ENCODE measurements around the gene MYO3B. TPM values are rescaled to one million over a fixed set of nuclear protein-coding genes. Genes with fewer than 3 reads are reported as not detected.

Gene MYO3B
- total and polyA plus RNA-seq, 11 donors, result 0.09 to 0.19 (median 0.10) TPM; not detected in 8

DNA sequence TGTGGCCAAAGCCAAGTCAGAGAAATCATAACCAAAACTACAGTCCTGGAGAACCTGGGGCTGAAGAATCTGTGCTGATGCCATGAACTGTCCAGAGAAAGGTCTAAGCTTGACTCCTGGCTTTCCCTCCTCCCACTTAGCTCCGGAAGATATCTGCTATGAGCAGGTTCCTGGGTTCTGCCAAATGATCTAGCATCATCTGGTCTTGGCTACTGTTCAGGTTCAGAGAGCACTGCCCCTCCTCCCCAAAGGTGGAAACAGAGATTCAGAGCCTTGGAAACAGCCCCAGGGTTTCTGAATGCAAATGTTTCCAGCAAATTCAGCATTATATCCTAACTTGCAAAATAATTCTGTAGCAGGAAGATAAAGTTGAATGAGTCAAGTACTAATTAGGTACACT is 317.9 kb downstream of the MYO3B start:
- 13 to 50% (median 27%) methylated on average over 1 of the region's 1 CpG for WGBS, 4 donors

DNA sequence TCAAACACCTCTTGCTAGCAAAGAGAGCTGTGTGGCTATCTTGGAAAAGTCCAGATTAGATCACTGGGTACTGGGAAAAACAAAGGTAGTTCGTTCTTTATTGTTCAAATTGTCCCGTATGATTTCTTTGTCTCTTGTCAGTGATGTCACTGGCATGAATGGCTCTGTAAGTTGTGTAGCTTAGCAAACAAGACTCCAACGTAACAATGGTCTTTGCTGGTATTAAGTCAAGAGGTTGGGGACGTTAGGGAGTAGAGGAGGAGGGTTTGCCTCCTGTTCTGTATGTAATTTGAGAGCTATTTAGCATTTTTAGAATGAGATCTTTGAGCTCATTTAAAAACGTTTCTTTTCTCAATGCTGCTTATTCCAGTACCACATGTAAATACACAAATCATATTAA is 320.7 kb downstream of the MYO3B start:
- H3K9me3 ChIP-seq, result no peaks in the 10 kb centered on the region
- intact Hi-C loops (cut with DNase I), result loop anchor here in 2 of 10 donors (10.0 kb wide), 1 partner anchor 216 kb away; the partner anchor contains the start of gene SP5 (in 2 of the 2)
- no peak for TF ChIP-seq POLR2A (IDR thresholded peaks at IDR 0.05)
- TF ChIP-seq, protein P1, sequence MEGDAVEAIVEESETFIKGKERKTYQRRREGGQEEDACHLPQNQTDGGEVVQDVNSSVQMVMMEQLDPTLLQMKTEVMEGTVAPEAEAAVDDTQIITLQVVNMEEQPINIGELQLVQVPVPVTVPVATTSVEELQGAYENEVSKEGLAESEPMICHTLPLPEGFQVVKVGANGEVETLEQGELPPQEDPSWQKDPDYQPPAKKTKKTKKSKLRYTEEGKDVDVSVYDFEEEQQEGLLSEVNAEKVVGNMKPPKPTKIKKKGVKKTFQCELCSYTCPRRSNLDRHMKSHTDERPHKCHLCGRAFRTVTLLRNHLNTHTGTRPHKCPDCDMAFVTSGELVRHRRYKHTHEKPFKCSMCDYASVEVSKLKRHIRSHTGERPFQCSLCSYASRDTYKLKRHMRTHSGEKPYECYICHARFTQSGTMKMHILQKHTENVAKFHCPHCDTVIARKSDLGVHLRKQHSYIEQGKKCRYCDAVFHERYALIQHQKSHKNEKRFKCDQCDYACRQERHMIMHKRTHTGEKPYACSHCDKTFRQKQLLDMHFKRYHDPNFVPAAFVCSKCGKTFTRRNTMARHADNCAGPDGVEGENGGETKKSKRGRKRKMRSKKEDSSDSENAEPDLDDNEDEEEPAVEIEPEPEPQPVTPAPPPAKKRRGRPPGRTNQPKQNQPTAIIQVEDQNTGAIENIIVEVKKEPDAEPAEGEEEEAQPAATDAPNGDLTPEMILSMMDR (IDR thresholded peaks at IDR 0.05), result no peak
- no peaks in the 10 kb centered on the region for H3K36me3 ChIP-seq
- H3K27ac ChIP-seq, result no peak overlapping the region
- 45 to 49% (median 46%) methylated on average over 5 of the region's 5 CpGs for WGBS, 4 donors
- H3K4me3 ChIP-seq, result no peak overlapping the region
- no peak for DNase-seq
- H3K4me1 ChIP-seq, result peaks cover 0 to 16% (median 6%) of the 10 kb centered on the region in 12 donors
- ATAC-seq, result no peak
- peaks cover 0 to 10% (median 0%) of the 10 kb centered on the region in 9 donors for H3K27me3 ChIP-seq

More for the DNA sequence above, 317.9 kb downstream of the MYO3B start:
- Histone ChIP-seq H3K9me3 (no peaks in the 10 kb centered on the region), H3K36me3 (no peaks in the 10 kb centered on the region), H3K4me3 (no peak overlapping the region), H3K27ac (no peak overlapping the region), H3K27me3 (peaks cover 0 to 10% (median 0%) of the 10 kb centered on the region in 9 donors), H3K4me1 (peaks cover 0 to 6% (median under 1%) of the 10 kb centered on the region in 12 donors)
- DNase-seq, result no peak
- no peak for TF ChIP-seq POLR2A (IDR thresholded peaks at IDR 0.05)
- TF ChIP-seq, protein P1 (IDR thresholded peaks at IDR 0.05), result no peak
- no peak for ATAC-seq
- intact Hi-C loops (cut with DNase I), result loop anchor here in 2 of 10 donors (10.0 kb wide), 1 partner anchor 219 kb away; the partner anchor contains the start of gene SP5 (in 2 of the 2)

DNA sequence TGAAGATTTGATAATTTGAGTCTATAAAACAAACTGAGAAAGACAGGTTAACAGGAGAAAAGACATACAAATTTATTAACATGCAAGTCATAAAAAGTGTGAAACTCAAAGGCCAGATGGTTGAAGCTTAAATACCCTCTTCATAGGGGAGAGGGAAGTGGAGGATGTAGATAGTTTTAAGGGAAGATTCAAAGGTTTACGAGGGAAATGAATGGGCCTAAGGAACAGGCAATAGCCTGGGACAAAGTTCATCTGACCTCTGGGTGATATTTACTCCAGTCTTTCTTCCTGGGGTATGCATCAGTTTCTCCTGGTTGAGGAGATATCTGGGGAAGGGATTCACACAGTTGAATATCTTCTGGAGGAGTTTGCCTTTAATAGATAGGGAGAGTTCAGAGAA is 322.2 kb downstream of the MYO3B start:
- no peak for ATAC-seq
- 37 to 95% (median 85%) methylated on average over 1 of the region's 1 CpG for WGBS, 4 donors
- peaks cover 0 to 6% (median 0%) of the 10 kb centered on the region in 9 donors for H3K27me3 ChIP-seq
- TF ChIP-seq, protein P1 (IDR thresholded peaks at IDR 0.05), result no peak
- no peak for TF ChIP-seq POLR2A (IDR thresholded peaks at IDR 0.05)
- no peak overlapping the region for H3K4me3 ChIP-seq
- H3K9me3 ChIP-seq, result no peaks in the 10 kb centered on the region
- intact Hi-C loops (cut with DNase I), result loop anchor here in 2 of 10 donors (10.0 kb wide), 1 partner anchor 215 kb away; the partner anchor contains the start of gene SP5 (in 2 of the 2)
- DNase-seq, result no peak
- H3K36me3 ChIP-seq, result no peaks in the 10 kb centered on the region
- H3K27ac ChIP-seq, result no peak overlapping the region
- peaks cover 0 to 30% (median 10%) of the 10 kb centered on the region in 12 donors for H3K4me1 ChIP-seq

DNA sequence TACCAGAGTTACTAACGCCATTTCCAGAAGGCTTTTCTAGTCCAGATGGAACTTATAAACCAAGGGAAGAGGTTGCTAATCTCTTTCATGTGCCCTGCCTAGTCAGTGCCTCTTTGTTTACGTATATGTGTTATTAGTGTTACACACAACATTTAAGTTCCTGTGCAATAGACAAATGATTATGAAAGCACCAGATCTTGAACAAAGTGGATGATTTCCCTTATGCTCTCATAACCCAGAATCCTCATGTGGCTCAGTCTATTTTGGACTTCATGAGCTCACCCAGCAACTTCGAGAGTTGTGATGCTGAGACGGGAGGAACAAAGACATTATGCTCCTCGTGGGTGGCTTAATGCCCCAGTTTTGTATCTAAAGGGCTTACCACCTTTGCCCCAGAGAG is 322.8 kb downstream of the MYO3B start:
- Histone ChIP-seq H3K27me3 (peaks cover 0 to 4% (median 0%) of the 10 kb centered on the region in 9 donors), H3K4me3 (no peak overlapping the region), H3K27ac (peak overlapping the region in 2 of 12 donors; percentile 14 to 19), H3K9me3 (no peaks in the 10 kb centered on the region), H3K4me1 (peaks cover 0 to 37% (median 12%) of the 10 kb centered on the region in 12 donors), H3K36me3 (no peaks in the 10 kb centered on the region)
- ATAC-seq (peak; percentile 65 to 83 (median 72)), DNase-seq (peak in 1 of 5 donors; percentile 25)
- intact Hi-C loops (cut with DNase I), result loop anchor here in 2 of 10 donors (10.0 kb wide), 1 partner anchor 214 kb away; the partner anchor contains the start of gene SP5 (in 2 of the 2)
- WGBS, 4 donors, result 29 to 35% (median 33%) methylated on average over 5 of the region's 5 CpGs
- TF ChIP-seq, protein P1 (IDR thresholded peaks at IDR 0.05), result no peak
- TF ChIP-seq POLR2A (IDR thresholded peaks at IDR 0.05), result no peak
